Lower leg skin (tissue), 3 donors: Measurements from ENCODE around the gene ATG7.

ENCODE experiments used
- CTCF ChIP-seq, 3 donors: fragments of 450-650 bp; IDR thresholded peaks; one replicate each; pipeline ENCODE4 v1.5.1; 2016; ENCODE audit warnings: antibody characterized with exemption in 3 of 3, mild to moderate bottlenecking in 3 of 3, moderate library complexity in 2 of 3
- POLR2A ChIP-seq, 2 donors: fragments of 450-650 bp; IDR thresholded peaks; one replicate each; pipeline ENCODE4 v1.6.1; 2016 to 2017; ENCODE audit warnings: antibody characterized with exemption in 2 of 2, mild to moderate bottlenecking in 1 of 2, moderate library complexity in 1 of 2

- no peak for TF ChIP-seq CTCF (IDR thresholded peaks at IDR 0.05)
- TF ChIP-seq POLR2A (IDR thresholded peaks at IDR 0.05): no peak
Measured at GRCh38 chr3:11230832-11231231, 41.4 kb upstream of the ATG7 start.
